GM12891 (cell line): ENCODE results near the gene GEN1. TPM values are rescaled to one million over a fixed set of nuclear protein-coding genes. Genes with fewer than 3 reads are reported as not detected.

Experiments
- DNase-seq: peaks from one replicate; pipeline ENCODE4 v3.0.0; 2011; ENCODE audit warnings: low spot score; ENCODE audit not compliant: insufficient read length
- FAIRE-seq: peaks from 2 replicates; lab custom pipeline; 2011; peaks lifted over from hg19 to GRCh38; lab: Jason Lieb, UNC
- PAX5 ChIP-seq: IDR thresholded peaks from 2 replicates; pipeline ENCODE4 v1.6.1; 2011; ENCODE audit warnings: low read length, moderate library complexity, mild to moderate bottlenecking; ENCODE audit not compliant: insufficient read depth, severe bottlenecking
- POLR2A ChIP-seq: IDR thresholded peaks from 2 replicates; pipeline ENCODE4 v1.6.1; 2011; ENCODE audit warnings: low read depth, low read length, control low read depth
- POLR2AphosphoS5 ChIP-seq: IDR thresholded peaks from 2 replicates; pipeline ENCODE4 v1.6.1; 2011; ENCODE audit warnings: low read depth, low read length, control low read depth
- POU2F2 ChIP-seq: IDR thresholded peaks from 2 replicates; pipeline ENCODE4 v1.6.1; 2011; ENCODE audit warnings: low read depth, mild to moderate bottlenecking, control low read depth, low read length, moderate library complexity
- SPI1 ChIP-seq: IDR thresholded peaks from 2 replicates; pipeline ENCODE4 v1.6.1; 2011; ENCODE audit warnings: low read depth, low read length, control low read depth
- TAF1 ChIP-seq: IDR thresholded peaks from 2 replicates; pipeline ENCODE4 v1.6.1; 2011; ENCODE audit warnings: low read depth, low read length, control low read depth
- polyA plus RNA-seq: library from polyadenylated mRNA; unstranded; fragments of >200 nt; gene quantifications from one replicate; pipeline ENCODE4 v1.2.1, GENCODE V29; 2012; ENCODE audit warnings: low read depth, missing spikeins, inconsistent platforms; ENCODE audit not compliant: missing spikeins

Gene GEN1
- polyA plus RNA-seq = 8.2 TPM

- peak; percentile 78 for DNase-seq
- no peak; the same call in 1 of the 2 replicates for TF ChIP-seq POLR2AphosphoS5
- peak; percentile 22; the same call in 1 of the 2 replicates for TF ChIP-seq POLR2A
- TF ChIP-seq PAX5 = no peak
- no peak for TF ChIP-seq SPI1
- peak; percentile 58; the same call in 1 of the 2 replicates for TF ChIP-seq POU2F2
- TF ChIP-seq TAF1 = no peak; the same call in 1 of the 2 replicates
- peak; percentile 87 for FAIRE-seq
These were observed at the start of gene GEN1, which contains the start of gene SMC6 for GRCh38 chr2:17753803-17754663. Gene GEN1, plus strand, starts transcription at chr2:17754138. Its CDS starts 5,806 bp downstream, at chr2:17759944. Gene SMC6, minus strand, starts transcription at chr2:17753810. Its CDS starts 7,864 bp downstream, at chr2:17745946.

GRCh38 chr2:17706845-17707244 lies 47.1 kb upstream of the GEN1 start:
- DNase-seq (no peak), FAIRE-seq (no peak)
- no peak for TF ChIP-seq POU2F2
- TF ChIP-seq POLR2AphosphoS5 = no peak
- no peak for TF ChIP-seq POLR2A
- no peak for TF ChIP-seq PAX5

- TF ChIP-seq PAX5 = no peak
- TF ChIP-seq POU2F2 = no peak
- TF ChIP-seq POLR2AphosphoS5 = no peak
- TF ChIP-seq SPI1 = no peak
- no peak for TF ChIP-seq TAF1
- TF ChIP-seq POLR2A = no peak
- DNase-seq (no peak), FAIRE-seq (no peak)
These were observed 45.4 kb upstream of the GEN1 start for GRCh38 chr2:17708501-17708900.

- DNase-seq (no peak), FAIRE-seq (no peak)
- TF ChIP-seq POLR2A = no peak
- no peak for TF ChIP-seq POU2F2
- TF ChIP-seq SPI1 = no peak
- no peak for TF ChIP-seq POLR2AphosphoS5
- TF ChIP-seq PAX5 = no peak
- TF ChIP-seq TAF1 = no peak
These were observed 44.0 kb upstream of the GEN1 start for GRCh38 chr2:17709897-17710296.

GRCh38 chr2:17710547-17711248 lies 43.2 kb upstream of the GEN1 start:
- TF ChIP-seq TAF1 = no peak
- no peak for TF ChIP-seq POLR2AphosphoS5
- no peak for TF ChIP-seq POLR2A
- no peak for TF ChIP-seq PAX5
- TF ChIP-seq SPI1 = no peak
- no peak for TF ChIP-seq POU2F2
- FAIRE-seq (no peak), DNase-seq (no peak)

- no peak for TF ChIP-seq POLR2A
- TF ChIP-seq PAX5 = no peak
- TF ChIP-seq POLR2AphosphoS5 = no peak
- no peak for TF ChIP-seq POU2F2
- TF ChIP-seq TAF1 = no peak
- TF ChIP-seq SPI1 = no peak
- peak; percentile 5 for FAIRE-seq
- DNase-seq = no peak
These were observed 40.6 kb upstream of the GEN1 start for GRCh38 chr2:17713291-17713690.

- DNase-seq = no peak
- FAIRE-seq = no peak
- no peak for TF ChIP-seq SPI1
- no peak for TF ChIP-seq POLR2A
- TF ChIP-seq POU2F2 = no peak
- no peak for TF ChIP-seq TAF1
- no peak for TF ChIP-seq PAX5
- no peak for TF ChIP-seq POLR2AphosphoS5
These were observed 36.3 kb upstream of the GEN1 start for GRCh38 chr2:17717666-17718065.

GRCh38 chr2:17718689-17719088 lies 35.2 kb upstream of the GEN1 start:
- no peak for TF ChIP-seq PAX5
- no peak for TF ChIP-seq SPI1
- no peak for FAIRE-seq
- no peak for DNase-seq

GRCh38 chr2:17719562-17720371 lies 34.2 kb upstream of the GEN1 start:
- no peak for DNase-seq
- FAIRE-seq = peak; percentile 45
- TF ChIP-seq PAX5 (no peak), SPI1 (no peak), POLR2A (no peak), POLR2AphosphoS5 (no peak)
